Tibial nerve (tissue), 3 donors: Measurements from ENCODE around the gene ADAR.

Source experiments
- POLR2A ChIP-seq, 2 donors: fragments of 450-650 bp; IDR thresholded peaks; one replicate each; pipeline ENCODE4 v1.6.1; 2017; ENCODE audit warnings: antibody characterized with exemption in 2 of 2, mild to moderate bottlenecking in 2 of 2, moderate library complexity in 2 of 2
- TF ChIP-seq, protein P1 (sequence below), 5 experiments: fragments of 200-600 bp in 3 of 5; fragments of 450-650 bp in 2 of 5; sonication (generic) in 3 of 5; IDR thresholded peaks; one replicate each; pipeline ENCODE4 v1.5.1; 2016 to 2019; ENCODE audit warnings: antibody characterized with exemption in 5 of 5, mild to moderate bottlenecking in 3 of 5, moderate library complexity in 2 of 5

DNA sequence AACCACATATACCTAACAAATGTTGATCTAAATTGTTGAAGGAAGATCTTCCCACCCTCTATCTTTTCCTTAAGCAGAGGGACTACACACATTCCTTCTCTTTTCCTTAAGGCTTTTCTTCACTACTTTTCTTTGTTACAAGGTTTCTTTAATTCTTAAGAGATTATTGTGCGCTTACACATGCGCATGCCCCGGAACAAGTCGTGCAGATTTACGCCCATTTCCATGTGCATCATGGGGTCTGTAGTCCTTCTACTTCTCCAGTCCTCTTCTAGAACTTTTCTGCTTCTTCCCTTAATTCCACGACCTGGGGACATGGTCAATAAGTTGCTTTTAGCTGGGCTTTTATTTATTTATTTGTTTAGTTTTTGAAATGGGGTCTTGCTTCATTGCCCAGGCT is 42.1 kb downstream of the ADAR start:
- TF ChIP-seq, protein P1, sequence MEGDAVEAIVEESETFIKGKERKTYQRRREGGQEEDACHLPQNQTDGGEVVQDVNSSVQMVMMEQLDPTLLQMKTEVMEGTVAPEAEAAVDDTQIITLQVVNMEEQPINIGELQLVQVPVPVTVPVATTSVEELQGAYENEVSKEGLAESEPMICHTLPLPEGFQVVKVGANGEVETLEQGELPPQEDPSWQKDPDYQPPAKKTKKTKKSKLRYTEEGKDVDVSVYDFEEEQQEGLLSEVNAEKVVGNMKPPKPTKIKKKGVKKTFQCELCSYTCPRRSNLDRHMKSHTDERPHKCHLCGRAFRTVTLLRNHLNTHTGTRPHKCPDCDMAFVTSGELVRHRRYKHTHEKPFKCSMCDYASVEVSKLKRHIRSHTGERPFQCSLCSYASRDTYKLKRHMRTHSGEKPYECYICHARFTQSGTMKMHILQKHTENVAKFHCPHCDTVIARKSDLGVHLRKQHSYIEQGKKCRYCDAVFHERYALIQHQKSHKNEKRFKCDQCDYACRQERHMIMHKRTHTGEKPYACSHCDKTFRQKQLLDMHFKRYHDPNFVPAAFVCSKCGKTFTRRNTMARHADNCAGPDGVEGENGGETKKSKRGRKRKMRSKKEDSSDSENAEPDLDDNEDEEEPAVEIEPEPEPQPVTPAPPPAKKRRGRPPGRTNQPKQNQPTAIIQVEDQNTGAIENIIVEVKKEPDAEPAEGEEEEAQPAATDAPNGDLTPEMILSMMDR (IDR thresholded peaks at IDR 0.05): no peak
- TF ChIP-seq POLR2A (IDR thresholded peaks at IDR 0.05): no peak
